ENCODE data around the gene CPN2.

CPN2 gene

GRCh38 chr3:194383276-194383940, 32.3 kb upstream of the CPN2 start:
- no peak for ATAC-seq
- no peak for TF ChIP-seq CSDC2 (CRISPR knock-in tag; IDR thresholded peaks at IDR 0.05)
- TF ChIP-seq TSHZ2 (CRISPR knock-in tag; IDR thresholded peaks at IDR 0.05): no peak
- TF ChIP-seq POU6F1 (CRISPR knock-in tag; IDR thresholded peaks at IDR 0.05; ENCODE audit: borderline replicate concordance, low read depth): no peak
- TF ChIP-seq BACH2 (CRISPR knock-in tag; IDR thresholded peaks at IDR 0.05; ENCODE audit: borderline replicate concordance): no peak
- no peak for TF ChIP-seq PATZ1 (CRISPR knock-in tag; IDR thresholded peaks at IDR 0.05; ENCODE audit: borderline replicate concordance)
- no peak for TF ChIP-seq ZNF70 (CRISPR knock-in tag; IDR thresholded peaks at IDR 0.05)

GRCh38 chr3:194382892-194383223, 31.7 kb upstream of the CPN2 start:
- no peak for TF ChIP-seq ZNF565 (CRISPR knock-in tag; conservative IDR thresholded peaks at IDR 0.05; ENCODE audit: low read depth)
- TF ChIP-seq ISL1 (CRISPR knock-in tag; IDR thresholded peaks at IDR 0.05): no peak
- no peak for TF ChIP-seq SNAI2 (CRISPR knock-in tag; IDR thresholded peaks at IDR 0.05)
- TF ChIP-seq POU6F1 (CRISPR knock-in tag; IDR thresholded peaks at IDR 0.05; ENCODE audit: borderline replicate concordance, low read depth): no peak
- TF ChIP-seq ZNF70 (CRISPR knock-in tag; IDR thresholded peaks at IDR 0.05): no peak
- no peak for TF ChIP-seq CREB5 (CRISPR knock-in tag; IDR thresholded peaks at IDR 0.05; ENCODE audit: low read depth)
- no peak for TF ChIP-seq PATZ1 (CRISPR knock-in tag; IDR thresholded peaks at IDR 0.05; ENCODE audit: borderline replicate concordance)
- no peak for TF ChIP-seq RARB (CRISPR knock-in tag; IDR thresholded peaks at IDR 0.05)
- ATAC-seq: no peak

GRCh38 chr3:194382196-194382891, 31.2 kb upstream of the CPN2 start:
- no peak for ATAC-seq
- TF ChIP-seq SNAI2 (CRISPR knock-in tag; IDR thresholded peaks at IDR 0.05): no peak
- no peak for TF ChIP-seq ZNF8 (CRISPR knock-in tag; IDR thresholded peaks at IDR 0.05)
- no peak for TF ChIP-seq CSRNP3 (CRISPR knock-in tag; IDR thresholded peaks at IDR 0.05)
- no peak for TF ChIP-seq OSR1 (CRISPR knock-in tag; IDR thresholded peaks at IDR 0.05)
- no peak for TF ChIP-seq ZNF70 (CRISPR knock-in tag; IDR thresholded peaks at IDR 0.05)
- TF ChIP-seq ARNTL (CRISPR knock-in tag; IDR thresholded peaks at IDR 0.05; ENCODE audit: borderline replicate concordance, low read depth): no peak
- TF ChIP-seq RARB (CRISPR knock-in tag; IDR thresholded peaks at IDR 0.05): no peak
- TF ChIP-seq BACH2 (CRISPR knock-in tag; IDR thresholded peaks at IDR 0.05; ENCODE audit: borderline replicate concordance): no peak
- TF ChIP-seq ZC3H10 (CRISPR knock-in tag; IDR thresholded peaks at IDR 0.05): no peak
- no peak for TF ChIP-seq TSHZ2 (CRISPR knock-in tag; IDR thresholded peaks at IDR 0.05)
- no peak for TF ChIP-seq CSDC2 (CRISPR knock-in tag; IDR thresholded peaks at IDR 0.05)
- TF ChIP-seq ESRRG (CRISPR knock-in tag; IDR thresholded peaks at IDR 0.05): no peak
- TF ChIP-seq ZFP30 (CRISPR knock-in tag; IDR thresholded peaks at IDR 0.05): no peak
